GM10266 (cell line): ENCODE measurements around the gene MPND.

Experiments used
- DNase-seq: peaks from one replicate; pipeline ENCODE4 v3.0.0; 2012; ENCODE audit errors: extremely low spot score
- TF ChIP-seq, protein P1 (sequence below): IDR thresholded peaks from 2 replicates; pipeline ENCODE4 v1.5.1; 2012; ENCODE audit warnings: mild to moderate bottlenecking, low read depth; ENCODE audit not compliant: control insufficient read depth, insufficient read depth; ENCODE audit errors: missing control alignments

The MPND gene

DNA sequence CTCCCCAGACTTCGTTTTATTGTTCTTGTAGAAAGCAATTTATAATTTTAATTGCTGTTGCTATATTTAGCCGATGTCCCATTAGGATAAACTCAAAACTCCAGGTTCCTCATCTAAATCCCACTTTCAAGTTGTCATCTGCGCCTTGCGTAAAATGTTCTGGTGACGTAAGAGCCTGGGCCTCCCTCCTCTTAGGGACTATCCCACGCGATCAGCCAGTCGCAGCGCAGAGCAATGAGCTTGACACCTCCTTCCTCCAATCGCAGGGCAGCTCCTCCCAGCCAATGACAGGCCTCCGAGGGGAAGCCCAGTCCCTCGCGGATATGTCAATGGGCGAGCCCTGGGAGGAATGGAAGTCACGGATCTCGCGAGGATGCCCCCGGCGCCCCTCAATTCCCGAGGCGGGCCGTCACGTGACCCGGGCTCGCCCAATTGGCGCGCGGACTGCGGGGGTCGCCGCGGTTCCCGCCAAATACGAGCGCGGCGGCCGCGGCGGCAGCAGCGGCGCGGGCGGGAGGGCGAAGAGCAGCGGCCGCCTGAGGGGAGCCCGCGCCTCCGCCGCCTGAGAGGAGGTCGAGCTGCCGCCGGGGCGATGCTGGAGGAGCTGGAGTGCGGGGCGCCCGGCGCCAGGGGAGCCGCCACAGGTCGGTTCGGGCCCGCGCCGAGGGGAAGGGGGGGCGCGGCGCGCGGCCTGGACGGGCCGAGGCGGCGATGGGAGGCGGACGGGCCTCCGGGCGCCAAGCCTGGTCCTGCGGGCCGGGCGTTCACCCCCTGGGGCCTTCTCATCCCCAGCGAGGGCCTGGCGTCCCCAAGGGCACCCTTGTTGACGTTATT is 59.0 kb downstream of the MPND start, which contains the start of gene CHAF1A:
Gene CHAF1A, plus strand, starts transcription at position 470 of the 834 bp plus-strand sequence. Its CDS starts 123 bp downstream, at position 593.
- TF ChIP-seq, protein P1, sequence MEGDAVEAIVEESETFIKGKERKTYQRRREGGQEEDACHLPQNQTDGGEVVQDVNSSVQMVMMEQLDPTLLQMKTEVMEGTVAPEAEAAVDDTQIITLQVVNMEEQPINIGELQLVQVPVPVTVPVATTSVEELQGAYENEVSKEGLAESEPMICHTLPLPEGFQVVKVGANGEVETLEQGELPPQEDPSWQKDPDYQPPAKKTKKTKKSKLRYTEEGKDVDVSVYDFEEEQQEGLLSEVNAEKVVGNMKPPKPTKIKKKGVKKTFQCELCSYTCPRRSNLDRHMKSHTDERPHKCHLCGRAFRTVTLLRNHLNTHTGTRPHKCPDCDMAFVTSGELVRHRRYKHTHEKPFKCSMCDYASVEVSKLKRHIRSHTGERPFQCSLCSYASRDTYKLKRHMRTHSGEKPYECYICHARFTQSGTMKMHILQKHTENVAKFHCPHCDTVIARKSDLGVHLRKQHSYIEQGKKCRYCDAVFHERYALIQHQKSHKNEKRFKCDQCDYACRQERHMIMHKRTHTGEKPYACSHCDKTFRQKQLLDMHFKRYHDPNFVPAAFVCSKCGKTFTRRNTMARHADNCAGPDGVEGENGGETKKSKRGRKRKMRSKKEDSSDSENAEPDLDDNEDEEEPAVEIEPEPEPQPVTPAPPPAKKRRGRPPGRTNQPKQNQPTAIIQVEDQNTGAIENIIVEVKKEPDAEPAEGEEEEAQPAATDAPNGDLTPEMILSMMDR = no peak
- peak; percentile 100 for DNase-seq

DNA sequence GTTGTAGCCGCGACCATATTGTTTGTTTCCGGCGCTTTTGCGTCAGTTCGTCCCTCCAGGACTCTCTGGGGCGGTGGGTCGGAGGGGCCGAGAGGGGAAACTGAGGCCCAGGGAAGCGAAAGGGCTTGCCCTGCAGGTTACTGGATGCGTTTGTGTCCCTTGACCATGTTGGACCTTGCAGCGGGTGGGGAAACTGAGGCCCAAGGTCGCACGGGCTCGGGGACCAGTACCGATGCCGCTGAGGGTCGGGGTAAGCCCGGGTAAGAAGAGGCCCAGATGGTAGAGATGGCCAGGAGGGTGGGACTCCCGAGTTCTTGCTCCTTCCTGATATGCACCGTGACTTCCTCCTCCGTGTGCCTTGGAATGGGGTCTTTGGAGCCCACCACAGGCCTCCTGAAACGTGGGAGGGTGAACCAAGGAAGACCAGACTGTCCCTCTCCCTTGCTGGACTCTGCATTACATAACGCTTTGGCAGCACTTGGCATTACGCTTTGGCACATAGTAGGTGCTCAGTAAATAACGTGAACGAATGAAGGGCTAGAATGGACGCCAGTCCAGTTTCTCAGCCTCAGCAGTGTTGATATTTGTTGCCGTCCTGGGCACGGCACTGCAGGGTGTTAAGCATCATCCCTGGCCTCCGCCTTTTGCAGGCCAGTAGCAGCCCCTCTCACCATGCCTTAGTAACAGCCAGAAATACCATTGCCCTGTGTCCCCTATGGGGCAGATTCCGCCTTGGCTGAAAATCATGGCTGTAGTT is 59.8 kb downstream of the MPND start:
- TF ChIP-seq, protein P1 = no peak
- DNase-seq = no peak

DNA sequence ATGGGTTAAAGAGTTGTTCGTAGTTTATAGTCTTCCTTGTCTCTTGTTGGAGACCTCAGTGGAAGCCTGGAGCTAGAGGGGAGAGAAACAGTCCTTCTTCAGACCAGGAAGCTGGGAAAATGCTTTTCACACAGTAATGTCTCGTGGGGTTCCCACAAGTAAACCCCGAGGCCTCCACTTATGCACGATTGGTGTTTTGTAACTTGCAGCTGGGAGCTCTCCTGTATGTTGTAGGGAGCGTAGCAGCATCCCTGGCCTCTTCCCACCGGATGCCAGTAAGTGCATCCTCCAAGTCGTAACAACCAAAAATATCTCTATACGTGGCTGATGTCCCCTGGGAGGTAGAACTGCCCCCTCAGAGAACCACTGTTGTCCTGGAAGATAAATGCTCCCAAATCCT is 62.6 kb downstream of the MPND start:
- no peak for DNase-seq

DNA sequence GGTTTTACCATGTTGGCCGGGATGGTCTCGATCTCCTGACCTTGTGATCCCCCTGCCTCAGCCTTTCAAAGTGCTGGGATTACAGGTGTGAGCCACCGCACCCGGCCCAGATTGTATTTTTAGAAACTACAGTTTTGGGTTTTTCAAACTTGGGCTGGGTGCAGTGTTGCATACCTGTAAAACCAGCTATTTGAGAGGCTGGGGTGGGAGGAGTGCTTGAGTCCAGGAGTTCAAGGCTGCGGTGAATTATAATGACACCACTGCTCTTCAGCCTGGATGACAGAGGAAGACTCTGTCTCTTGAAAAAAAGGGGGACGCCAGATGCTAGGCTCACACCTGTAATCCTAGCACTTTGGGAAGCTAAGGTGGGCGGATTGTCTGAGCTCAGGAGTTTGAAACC is 63.3 kb downstream of the MPND start:
- no peak for DNase-seq
- TF ChIP-seq, protein P1 = no peak

More for the DNA sequence above, 62.6 kb downstream of the MPND start:
- TF ChIP-seq, protein P1 = no peak

DNA sequence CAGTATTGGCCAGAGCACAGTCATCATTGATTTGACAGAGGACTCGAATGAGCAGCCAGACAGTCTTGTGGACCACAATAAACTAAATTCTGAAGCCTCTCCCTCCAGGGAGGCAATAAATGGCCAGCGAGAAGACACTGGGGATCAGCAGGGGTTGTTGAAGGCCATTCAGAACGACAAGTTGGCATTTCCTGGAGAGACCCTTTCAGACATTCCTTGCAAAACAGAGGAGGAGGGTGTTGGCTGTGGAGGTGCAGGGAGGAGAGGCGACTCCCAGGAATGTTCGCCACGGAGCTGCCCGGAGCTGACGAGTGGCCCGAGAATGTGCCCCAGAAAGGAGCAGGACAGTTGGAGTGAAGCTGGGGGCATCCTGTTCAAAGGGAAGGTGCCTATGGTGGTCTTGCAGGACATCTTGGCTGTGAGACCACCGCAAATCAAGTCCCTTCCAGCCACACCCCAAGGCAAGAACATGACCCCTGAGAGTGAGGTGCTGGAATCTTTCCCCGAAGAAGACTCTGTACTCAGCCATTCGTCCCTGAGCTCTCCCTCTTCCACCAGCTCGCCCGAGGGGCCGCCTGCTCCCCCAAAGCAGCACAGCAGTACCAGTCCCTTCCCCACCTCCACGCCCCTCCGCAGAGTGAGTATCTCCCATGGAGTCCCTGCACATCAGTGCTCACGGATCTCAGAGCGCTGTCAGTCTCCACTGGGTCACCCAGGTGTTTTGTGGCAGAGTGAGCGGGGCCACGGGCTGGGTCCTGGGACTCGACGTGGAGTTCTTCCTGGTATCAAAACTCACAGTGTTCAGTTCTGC is 66.0 kb downstream of the MPND start:
- TF ChIP-seq, protein P1 = no peak
- no peak for DNase-seq
